LNCaP clone FGC (cell line): ENCODE data around the gene SASH1.

ENCODE experiments used
- DNase-seq: peaks from one replicate; pipeline ENCODE4 v3.0.0-alpha.2; 2011; ENCODE audit warnings: low read depth
- H3K4me3 ChIP-seq: 2 replicates; pipeline ENCODE4 v1.5.1; 2011; ENCODE audit warnings: mild to moderate bottlenecking, low read depth, low read length, control low read depth
- TF ChIP-seq, protein P1 (sequence below): IDR thresholded peaks from 2 replicates; pipeline ENCODE4 v1.5.1; 2012; ENCODE audit warnings: mild to moderate bottlenecking; ENCODE audit not compliant: control insufficient read depth, insufficient read depth; ENCODE audit errors: extremely low read depth

Gene SASH1

DNA sequence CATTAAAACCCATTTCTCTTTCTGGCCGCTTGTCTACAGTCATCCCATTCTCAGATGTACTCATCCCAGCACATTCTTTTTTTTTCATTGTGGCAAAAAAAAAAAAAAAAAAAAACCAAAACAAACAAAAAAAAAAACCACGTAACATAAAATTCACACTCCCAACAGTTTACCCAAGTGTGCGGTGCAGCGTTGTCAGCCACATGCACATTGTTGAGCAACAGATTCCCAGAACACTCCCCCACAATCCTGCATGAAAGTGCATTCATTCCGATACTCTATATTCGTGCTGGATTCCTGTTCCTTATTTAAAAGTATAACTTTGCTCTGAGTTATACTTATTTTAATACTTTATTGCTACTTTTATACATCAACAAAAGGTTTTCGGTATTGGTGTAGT is 96.0 kb downstream of the SASH1 start:
- DNase-seq, result no peak
- TF ChIP-seq, protein P1, sequence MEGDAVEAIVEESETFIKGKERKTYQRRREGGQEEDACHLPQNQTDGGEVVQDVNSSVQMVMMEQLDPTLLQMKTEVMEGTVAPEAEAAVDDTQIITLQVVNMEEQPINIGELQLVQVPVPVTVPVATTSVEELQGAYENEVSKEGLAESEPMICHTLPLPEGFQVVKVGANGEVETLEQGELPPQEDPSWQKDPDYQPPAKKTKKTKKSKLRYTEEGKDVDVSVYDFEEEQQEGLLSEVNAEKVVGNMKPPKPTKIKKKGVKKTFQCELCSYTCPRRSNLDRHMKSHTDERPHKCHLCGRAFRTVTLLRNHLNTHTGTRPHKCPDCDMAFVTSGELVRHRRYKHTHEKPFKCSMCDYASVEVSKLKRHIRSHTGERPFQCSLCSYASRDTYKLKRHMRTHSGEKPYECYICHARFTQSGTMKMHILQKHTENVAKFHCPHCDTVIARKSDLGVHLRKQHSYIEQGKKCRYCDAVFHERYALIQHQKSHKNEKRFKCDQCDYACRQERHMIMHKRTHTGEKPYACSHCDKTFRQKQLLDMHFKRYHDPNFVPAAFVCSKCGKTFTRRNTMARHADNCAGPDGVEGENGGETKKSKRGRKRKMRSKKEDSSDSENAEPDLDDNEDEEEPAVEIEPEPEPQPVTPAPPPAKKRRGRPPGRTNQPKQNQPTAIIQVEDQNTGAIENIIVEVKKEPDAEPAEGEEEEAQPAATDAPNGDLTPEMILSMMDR, result no peak
- no peak overlapping the region for H3K4me3 ChIP-seq

DNA sequence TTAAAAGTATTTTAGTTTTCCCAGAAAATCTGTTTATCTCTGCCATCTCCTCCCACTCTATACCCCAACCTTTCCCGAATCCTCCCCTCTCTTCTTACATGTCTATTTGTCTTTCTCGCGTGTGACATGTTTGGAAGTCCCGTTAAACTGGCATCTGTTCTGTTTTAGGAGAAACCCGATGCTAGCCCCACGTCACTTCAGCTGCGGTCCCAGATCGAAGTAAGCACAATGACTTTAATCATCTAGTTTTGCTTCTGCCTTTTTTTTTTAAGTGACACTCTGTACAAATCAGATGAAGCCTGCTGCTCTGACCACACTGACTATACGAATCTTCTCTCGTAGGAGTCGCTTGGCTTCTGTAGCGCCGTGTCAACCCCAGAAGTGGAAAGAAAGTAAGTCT is 97.4 kb downstream of the SASH1 start:
- H3K4me3 ChIP-seq, result no peak overlapping the region
- DNase-seq, result no peak
- TF ChIP-seq, protein P1, result no peak

DNA sequence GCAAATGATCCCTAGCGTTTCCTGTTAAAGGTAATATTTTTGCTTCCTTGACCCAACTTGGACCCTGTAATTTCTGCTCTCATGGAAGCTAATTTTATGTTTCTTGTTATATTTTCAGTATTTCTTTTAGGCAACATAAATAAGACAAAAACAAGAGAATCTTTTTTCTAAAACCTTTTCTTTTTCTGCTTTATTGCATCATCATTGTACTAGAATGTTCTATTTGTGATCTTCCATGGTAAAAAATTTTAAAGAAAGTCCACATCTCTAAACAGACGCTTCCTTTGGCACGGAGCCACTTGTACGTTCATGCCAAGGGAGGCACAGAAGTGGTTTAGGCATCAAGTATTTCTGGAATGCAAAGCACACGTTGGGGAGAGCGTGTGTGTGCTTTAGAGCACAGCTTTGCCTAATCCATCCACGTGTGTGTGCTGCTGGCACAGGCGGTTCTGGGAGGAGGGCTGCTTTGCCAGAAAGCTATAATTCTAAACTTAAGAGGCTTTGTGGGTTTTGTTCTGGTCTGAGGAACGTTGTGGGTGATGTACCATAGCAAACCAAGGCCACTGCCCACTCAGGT is 98.3 kb downstream of the SASH1 start:
- DNase-seq, result peak; percentile 82
- TF ChIP-seq, protein P1, result no peak
- H3K4me3 ChIP-seq, result no peak overlapping the region

DNA sequence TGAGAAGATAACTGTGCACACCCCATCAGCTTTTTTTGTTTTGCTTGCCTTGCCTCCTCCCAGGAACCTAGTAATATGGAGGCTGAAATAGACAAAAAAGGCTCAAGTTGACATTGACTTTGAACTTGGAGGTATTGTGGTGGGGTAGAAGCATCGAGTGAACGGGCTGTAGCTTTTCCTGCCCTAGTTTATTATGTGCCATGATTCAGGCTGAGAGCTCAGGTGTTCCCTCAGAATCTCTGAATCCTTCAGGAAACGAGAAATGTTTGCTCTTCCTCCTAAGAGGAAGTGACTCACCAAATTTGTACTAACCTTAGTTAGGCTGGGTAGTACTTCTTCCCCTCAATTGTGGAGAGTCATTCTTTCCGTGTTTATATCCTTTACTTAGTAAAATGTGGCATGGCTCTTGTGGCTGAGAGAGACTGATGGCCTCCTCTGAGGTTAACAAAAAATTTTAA is 98.8 kb downstream of the SASH1 start:
- no peak for DNase-seq
- TF ChIP-seq, protein P1, result no peak
- H3K4me3 ChIP-seq, result no peak overlapping the region

DNA sequence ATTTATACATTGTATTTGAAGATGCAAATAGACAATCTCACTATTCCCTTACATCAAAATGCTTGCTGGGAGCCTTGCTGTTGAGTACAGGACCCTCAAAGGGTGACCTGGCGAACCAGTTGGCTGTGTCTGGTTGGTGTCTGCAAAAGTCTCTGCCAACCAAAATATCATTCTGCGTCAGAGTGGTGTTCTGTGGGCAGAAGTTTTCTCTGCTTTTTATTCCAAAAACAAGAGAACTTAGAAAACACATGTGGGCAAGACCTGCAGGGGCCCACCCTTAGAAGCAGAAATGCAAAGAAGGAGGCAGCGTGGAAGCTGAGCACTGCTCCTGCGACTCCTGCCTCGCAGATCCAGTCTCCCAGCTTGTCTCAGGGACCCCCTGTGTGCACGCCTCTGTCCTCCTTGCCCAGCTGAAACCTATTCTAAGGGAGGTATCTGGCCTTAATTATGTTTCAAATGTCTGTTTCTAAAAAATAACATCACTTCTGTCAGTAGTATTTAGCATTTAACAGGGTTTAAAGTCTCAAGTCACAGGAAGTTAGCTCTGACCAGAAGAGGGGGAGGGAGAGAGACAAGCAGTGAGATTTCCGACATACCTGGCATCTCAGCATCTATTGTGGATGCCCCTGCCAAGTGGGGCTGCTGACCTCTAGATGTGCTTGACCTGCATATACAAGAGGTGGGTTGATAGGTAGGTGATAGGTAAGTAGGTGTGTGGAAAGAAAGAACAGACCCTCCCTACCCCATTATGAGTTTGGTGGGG is 101.3 kb downstream of the SASH1 start:
- H3K4me3 ChIP-seq, result no peak overlapping the region
- no peak for DNase-seq
- TF ChIP-seq, protein P1, result no peak

DNA sequence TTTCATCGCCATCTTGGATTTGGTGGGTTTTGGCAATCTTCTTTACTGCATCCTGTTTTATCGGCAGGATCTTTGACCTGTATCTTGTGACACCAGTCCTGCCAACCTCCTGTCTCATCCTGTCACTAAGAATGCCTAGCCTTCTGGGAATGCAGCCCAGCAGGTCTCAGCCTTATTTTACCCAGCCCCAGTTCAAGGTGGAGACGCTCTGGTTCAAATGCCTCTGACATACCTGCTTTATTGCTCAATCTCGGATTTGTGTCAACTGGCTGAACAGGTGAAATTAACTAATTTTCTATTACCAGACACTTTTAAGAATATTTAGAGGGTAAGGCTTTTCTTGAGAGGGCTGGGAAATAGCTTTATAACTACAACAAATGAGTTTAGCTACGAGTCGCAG is 102.5 kb downstream of the SASH1 start:
- TF ChIP-seq, protein P1, result no peak
- no peak overlapping the region for H3K4me3 ChIP-seq
- no peak for DNase-seq
